Vagina (tissue), 2 donors: ENCODE data around the gene DDIAS.
"Not testable (repeated sequence)": the region's sequence is repeated elsewhere in the genome, so short reads cannot be mapped to it uniquely, and the experiment has no call there.

Source experiments
- POLR2AphosphoS5 ChIP-seq, 2 donors: sonication (generic); formaldehyde crosslinking; IDR thresholded peaks; one replicate each; pipeline ENCODE4 v1.9.0; 2017; ENCODE audit warnings: antibody characterized with exemption in 2 of 2, mild to moderate bottlenecking in 2 of 2, low read depth in 1 of 2; ENCODE audit not compliant: insufficient read depth in 1 of 2
- TF ChIP-seq, protein P1 (sequence below), 3 experiments: fragments of 450-650 bp in 2 of 3; fragments of 200-600 bp in 1 of 3; sonication (generic) in 1 of 3; IDR thresholded peaks; one replicate each; pipeline ENCODE4 v1.5.1; 2017 to 2019; ENCODE audit warnings: antibody characterized with exemption in 3 of 3, mild to moderate bottlenecking in 2 of 3, moderate library complexity in 2 of 3

DNA sequence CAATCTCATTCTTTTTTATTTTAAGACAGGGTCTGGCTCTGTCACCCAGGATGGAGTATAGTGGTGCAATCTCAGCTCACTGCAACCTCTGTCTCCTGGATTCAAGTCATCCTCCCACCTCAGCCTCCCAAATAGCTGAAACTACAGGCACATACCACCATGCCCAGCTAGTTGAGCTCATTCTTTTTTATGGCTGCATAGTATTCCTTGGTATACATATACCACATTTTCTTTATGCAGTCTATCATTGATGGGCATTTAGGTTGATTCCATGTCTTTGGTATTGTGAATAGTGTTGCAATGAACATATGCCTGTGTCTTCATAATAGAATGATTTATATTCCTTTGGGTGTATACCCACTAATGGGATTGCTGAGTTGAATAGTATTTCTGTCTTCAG, 60.5 kb downstream of the DDIAS start:
- TF ChIP-seq, protein P1, sequence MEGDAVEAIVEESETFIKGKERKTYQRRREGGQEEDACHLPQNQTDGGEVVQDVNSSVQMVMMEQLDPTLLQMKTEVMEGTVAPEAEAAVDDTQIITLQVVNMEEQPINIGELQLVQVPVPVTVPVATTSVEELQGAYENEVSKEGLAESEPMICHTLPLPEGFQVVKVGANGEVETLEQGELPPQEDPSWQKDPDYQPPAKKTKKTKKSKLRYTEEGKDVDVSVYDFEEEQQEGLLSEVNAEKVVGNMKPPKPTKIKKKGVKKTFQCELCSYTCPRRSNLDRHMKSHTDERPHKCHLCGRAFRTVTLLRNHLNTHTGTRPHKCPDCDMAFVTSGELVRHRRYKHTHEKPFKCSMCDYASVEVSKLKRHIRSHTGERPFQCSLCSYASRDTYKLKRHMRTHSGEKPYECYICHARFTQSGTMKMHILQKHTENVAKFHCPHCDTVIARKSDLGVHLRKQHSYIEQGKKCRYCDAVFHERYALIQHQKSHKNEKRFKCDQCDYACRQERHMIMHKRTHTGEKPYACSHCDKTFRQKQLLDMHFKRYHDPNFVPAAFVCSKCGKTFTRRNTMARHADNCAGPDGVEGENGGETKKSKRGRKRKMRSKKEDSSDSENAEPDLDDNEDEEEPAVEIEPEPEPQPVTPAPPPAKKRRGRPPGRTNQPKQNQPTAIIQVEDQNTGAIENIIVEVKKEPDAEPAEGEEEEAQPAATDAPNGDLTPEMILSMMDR (IDR thresholded peaks at IDR 0.05), result not testable (repeated sequence)
- not testable (repeated sequence) for TF ChIP-seq POLR2AphosphoS5 (IDR thresholded peaks at IDR 0.05; ENCODE audit: insufficient read depth in 1 of 2, low read depth in 1 of 2)
